ENCODE results near the gene RND3.

RND3 gene

GRCh38 chr2:150477347-150477746 lies 10.1 kb downstream of the RND3 start:
- TF ChIP-seq, protein P1, sequence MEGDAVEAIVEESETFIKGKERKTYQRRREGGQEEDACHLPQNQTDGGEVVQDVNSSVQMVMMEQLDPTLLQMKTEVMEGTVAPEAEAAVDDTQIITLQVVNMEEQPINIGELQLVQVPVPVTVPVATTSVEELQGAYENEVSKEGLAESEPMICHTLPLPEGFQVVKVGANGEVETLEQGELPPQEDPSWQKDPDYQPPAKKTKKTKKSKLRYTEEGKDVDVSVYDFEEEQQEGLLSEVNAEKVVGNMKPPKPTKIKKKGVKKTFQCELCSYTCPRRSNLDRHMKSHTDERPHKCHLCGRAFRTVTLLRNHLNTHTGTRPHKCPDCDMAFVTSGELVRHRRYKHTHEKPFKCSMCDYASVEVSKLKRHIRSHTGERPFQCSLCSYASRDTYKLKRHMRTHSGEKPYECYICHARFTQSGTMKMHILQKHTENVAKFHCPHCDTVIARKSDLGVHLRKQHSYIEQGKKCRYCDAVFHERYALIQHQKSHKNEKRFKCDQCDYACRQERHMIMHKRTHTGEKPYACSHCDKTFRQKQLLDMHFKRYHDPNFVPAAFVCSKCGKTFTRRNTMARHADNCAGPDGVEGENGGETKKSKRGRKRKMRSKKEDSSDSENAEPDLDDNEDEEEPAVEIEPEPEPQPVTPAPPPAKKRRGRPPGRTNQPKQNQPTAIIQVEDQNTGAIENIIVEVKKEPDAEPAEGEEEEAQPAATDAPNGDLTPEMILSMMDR (IDR thresholded peaks at IDR 0.05), result no peak
- Histone ChIP-seq H3K36me3 (no peaks in the 10 kb centered on the region), H3K27ac (no peak overlapping the region), H3K4me1 (ENCODE audit: control insufficient read depth in 1 of 2, insufficient read depth in 1 of 2, low read depth in 1 of 2, low read length in 1 of 2) (no peaks in the 10 kb centered on the region), H3K27me3 (peaks cover 8% of the 10 kb centered on the region), H3K9me3 (no peaks in the 10 kb centered on the region), H3K4me3 (ENCODE audit: low read depth in 1 of 2, low read length in 1 of 2) (no peak overlapping the region)

- Histone ChIP-seq H3K4me3 (ENCODE audit: low read depth in 1 of 2, low read length in 1 of 2) (no peak overlapping the region), H3K36me3 (no peaks in the 10 kb centered on the region), H3K9me3 (no peaks in the 10 kb centered on the region), H3K27me3 (peaks cover 7% of the 10 kb centered on the region), H3K4me1 (ENCODE audit: control insufficient read depth in 1 of 2, insufficient read depth in 1 of 2, low read depth in 1 of 2, low read length in 1 of 2) (no peaks in the 10 kb centered on the region), H3K27ac (no peak overlapping the region)
- TF ChIP-seq, protein P1 (IDR thresholded peaks at IDR 0.05), result no peak
Measured at GRCh38 chr2:150476809-150477302, 10.6 kb downstream of the RND3 start.

DNA sequence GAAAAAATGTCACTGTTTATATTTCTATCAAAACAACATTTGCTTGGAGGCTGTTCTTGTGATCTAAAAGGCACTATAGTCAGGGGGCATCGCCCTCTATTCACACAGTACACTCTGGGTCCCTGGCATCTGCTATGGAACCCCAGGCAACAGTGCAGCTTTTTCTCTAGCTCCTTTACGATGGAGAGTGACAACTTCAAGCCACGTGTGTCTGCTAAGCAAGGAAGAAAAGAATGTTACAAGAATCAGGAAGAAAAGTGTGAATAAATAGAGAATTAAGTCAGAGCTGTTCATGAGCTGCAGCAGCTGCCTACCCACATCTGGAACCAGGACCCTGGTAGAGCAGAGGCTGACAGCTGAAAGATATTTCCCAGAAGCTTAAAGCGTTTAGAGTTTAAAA lies 11.2 kb downstream of the RND3 start:
- H3K27ac ChIP-seq, result no peak overlapping the region
- H3K9me3 ChIP-seq, result no peaks in the 10 kb centered on the region
- H3K27me3 ChIP-seq, result peaks cover 5% of the 10 kb centered on the region
- TF ChIP-seq, protein P1 (IDR thresholded peaks at IDR 0.05), result no peak
- no peak overlapping the region for H3K4me3 ChIP-seq (ENCODE audit: low read depth in 1 of 2, low read length in 1 of 2)
- no peaks in the 10 kb centered on the region for H3K36me3 ChIP-seq
- no peaks in the 10 kb centered on the region for H3K4me1 ChIP-seq (ENCODE audit: control insufficient read depth in 1 of 2, insufficient read depth in 1 of 2, low read depth in 1 of 2, low read length in 1 of 2)

DNA sequence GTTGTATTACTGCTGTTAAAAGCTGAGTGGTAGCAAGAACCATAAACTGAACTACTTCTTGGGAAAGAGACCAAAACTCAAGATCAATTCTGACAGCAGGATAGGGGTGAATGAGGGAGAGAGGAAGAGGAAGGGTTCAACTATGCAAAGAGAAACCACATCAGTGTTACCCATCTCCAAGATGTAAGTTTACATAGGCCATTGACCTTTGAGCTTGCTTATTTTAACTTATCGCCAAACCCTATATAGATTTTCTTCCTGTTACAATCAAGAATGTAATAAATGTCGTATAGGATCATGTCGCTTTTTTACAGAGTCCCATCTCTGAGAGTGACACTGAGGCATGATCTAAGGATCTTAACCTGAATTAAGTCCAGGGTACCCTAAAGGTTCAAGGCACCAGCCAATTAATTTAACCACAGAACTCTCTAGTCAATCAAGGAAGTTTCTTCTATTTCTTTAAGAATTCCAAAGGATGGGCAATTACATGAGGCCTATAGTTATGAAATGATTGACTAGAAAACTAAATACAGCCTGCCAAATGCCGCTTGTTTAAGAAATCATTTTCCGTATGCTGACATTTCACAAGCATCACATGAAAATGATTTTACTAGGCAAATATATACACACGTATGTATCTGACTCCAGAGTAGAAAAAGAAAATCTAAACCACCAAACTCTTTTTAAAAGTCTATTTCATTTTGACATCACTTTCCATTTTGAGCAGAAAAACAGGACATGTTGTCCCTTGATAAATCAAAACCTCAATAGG lies 11.8 kb downstream of the RND3 start:
- H3K36me3 ChIP-seq, result no peaks in the 10 kb centered on the region
- H3K4me1 ChIP-seq (ENCODE audit: control insufficient read depth in 1 of 2, insufficient read depth in 1 of 2, low read depth in 1 of 2, low read length in 1 of 2), result no peaks in the 10 kb centered on the region
- H3K4me3 ChIP-seq (ENCODE audit: low read depth in 1 of 2, low read length in 1 of 2), result no peak overlapping the region
- H3K27ac ChIP-seq, result no peak overlapping the region
- TF ChIP-seq, protein P1 (IDR thresholded peaks at IDR 0.05), result no peak
- H3K9me3 ChIP-seq, result no peaks in the 10 kb centered on the region
- no peaks in the 10 kb centered on the region for H3K27me3 ChIP-seq

GRCh38 chr2:150474326-150475074 lies 13.0 kb downstream of the RND3 start:
- H3K4me1 ChIP-seq (ENCODE audit: control insufficient read depth in 1 of 2, insufficient read depth in 1 of 2, low read depth in 1 of 2, low read length in 1 of 2), result no peaks in the 10 kb centered on the region
- H3K36me3 ChIP-seq, result no peaks in the 10 kb centered on the region
- no peaks in the 10 kb centered on the region for H3K9me3 ChIP-seq
- no peaks in the 10 kb centered on the region for H3K27me3 ChIP-seq
- H3K4me3 ChIP-seq (ENCODE audit: low read depth in 1 of 2, low read length in 1 of 2), result no peak overlapping the region
- H3K27ac ChIP-seq, result no peak overlapping the region
- TF ChIP-seq, protein P1 (IDR thresholded peaks at IDR 0.05), result no peak
